GM20000 (cell line): Measurements from ENCODE around the gene DUSP8.

Source experiments
- DNase-seq: peaks from one replicate; pipeline ENCODE4 v3.0.0; 2012; ENCODE audit warnings: low spot score
- TF ChIP-seq, protein P1 (sequence below): IDR thresholded peaks from 2 replicates; pipeline ENCODE4 v1.5.1; 2012; ENCODE audit warnings: mild to moderate bottlenecking, control low read depth; ENCODE audit errors: extremely low read depth, missing control alignments

DUSP8 gene

DNA sequence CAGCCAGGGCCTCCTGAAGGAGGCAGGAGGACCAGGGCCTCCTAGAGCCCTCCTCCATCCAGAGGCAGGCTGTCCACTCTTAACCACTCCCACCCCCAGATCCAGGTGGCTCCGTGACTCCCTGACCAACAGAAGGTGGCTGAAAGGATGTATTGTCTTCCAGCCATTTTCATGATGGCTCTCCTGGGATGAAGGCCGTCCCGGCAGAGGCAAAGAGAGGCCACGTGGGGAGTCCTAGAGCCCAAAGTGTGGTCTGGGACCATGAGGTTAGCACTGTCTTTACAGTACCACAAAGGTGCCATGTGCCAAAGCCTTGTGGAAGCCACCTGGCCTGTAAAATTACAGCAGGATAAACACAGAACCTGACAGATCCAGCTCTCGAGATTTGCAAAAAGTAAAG is 42.3 kb downstream of the DUSP8 start:
- no peak for DNase-seq
- TF ChIP-seq, protein P1, sequence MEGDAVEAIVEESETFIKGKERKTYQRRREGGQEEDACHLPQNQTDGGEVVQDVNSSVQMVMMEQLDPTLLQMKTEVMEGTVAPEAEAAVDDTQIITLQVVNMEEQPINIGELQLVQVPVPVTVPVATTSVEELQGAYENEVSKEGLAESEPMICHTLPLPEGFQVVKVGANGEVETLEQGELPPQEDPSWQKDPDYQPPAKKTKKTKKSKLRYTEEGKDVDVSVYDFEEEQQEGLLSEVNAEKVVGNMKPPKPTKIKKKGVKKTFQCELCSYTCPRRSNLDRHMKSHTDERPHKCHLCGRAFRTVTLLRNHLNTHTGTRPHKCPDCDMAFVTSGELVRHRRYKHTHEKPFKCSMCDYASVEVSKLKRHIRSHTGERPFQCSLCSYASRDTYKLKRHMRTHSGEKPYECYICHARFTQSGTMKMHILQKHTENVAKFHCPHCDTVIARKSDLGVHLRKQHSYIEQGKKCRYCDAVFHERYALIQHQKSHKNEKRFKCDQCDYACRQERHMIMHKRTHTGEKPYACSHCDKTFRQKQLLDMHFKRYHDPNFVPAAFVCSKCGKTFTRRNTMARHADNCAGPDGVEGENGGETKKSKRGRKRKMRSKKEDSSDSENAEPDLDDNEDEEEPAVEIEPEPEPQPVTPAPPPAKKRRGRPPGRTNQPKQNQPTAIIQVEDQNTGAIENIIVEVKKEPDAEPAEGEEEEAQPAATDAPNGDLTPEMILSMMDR, result no peak

DNA sequence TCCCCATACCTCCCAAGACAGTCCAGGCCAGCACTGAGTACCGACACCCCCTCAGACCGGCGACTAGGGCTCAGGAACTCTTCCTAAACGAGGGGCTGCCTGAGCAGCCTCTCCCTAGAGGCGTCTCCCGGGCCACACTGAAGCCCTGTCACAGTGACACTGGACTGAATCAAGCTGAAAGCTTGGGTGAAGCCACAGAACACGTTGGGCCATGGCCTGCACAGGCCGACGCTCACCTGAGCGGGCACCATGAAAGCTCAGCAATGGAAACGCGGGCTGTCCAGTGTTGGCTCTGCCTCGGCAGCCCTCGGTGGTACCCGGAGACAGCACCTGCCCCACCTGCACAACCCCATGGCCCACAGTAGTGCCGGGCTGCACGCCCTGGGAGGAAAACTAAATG is 42.8 kb downstream of the DUSP8 start:
- DNase-seq, result no peak
- TF ChIP-seq, protein P1, result no peak

DNA sequence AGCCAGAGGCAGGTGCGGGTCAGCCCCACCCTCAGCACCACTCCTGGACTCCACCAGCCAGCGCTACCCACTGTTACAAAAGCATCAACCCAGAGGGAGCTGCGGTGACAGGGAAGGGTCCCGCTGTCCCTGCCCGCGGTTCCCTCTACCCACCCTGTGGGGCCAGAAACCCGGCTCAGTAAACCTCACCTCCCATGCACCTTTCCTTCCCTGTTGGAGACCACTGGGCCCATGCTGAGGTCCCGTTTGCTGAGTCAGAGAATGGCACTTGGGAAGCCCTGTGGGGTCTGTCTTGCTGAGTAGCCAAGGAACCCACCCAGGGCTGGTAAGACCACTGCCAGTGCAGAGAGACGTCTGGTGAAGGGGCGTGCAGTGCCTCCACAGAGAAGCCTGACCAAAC is 43.4 kb downstream of the DUSP8 start:
- TF ChIP-seq, protein P1, result no peak
- no peak for DNase-seq

DNA sequence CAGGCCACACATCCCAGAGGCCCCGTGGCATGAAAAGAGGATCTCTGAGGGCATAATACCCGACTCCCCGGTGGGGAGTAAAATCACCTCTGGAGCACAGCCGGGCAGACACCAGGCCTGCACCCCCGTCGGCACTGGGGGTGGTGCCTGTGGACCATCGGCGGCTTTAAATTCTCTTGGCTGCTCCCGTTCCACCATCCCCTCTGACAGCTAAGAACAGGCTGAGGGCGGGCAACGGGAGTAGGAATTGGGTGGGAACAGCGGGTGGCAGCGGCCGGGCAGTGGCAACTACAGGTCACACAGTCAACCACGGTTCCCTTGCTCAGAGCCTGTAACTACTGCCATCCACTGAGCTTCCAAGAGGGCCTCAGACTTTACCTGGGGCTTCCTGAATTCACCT is 45.3 kb downstream of the DUSP8 start:
- TF ChIP-seq, protein P1, result no peak
- no peak for DNase-seq

DNA sequence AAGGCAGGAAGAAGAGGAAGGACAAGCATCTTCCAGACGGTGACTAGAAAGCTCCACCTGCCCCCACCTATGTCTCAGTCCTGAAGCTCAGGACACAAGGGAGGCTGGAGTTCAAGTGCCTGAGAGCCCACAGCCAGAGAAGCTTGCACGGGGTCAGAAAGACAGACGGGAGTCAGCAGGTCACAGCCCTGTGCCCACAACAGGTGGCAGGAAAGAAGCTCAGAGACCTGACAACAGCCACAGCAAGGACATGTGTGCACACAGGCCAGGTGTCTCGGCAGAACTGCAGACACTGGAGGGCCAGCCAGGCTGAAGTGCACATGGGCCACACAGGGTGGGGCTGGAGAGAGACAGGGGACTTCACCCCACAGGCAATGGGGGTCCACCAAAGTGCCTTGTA is 48.3 kb downstream of the DUSP8 start:
- no peak for DNase-seq
- TF ChIP-seq, protein P1, result no peak

DNA sequence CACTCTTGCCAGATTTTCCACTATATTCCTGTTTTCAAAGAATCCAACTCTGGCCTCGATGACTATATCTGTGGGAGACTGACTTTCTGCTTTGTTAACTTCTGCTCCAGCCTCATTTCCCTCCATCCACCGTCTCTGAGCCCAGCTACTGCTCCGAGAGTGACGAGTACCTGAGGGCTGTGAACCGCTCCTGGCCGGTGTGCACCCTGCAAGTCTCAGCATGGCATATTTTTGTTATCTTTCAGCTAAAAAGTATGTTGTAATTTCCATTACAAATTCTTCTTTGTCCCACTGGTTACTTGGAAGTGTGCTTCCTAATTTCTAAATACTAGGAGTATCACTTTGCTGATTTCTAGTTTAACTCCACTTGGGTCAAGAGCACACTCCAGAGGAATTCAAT is 49.0 kb downstream of the DUSP8 start:
- TF ChIP-seq, protein P1, result no peak
- no peak for DNase-seq

DNA sequence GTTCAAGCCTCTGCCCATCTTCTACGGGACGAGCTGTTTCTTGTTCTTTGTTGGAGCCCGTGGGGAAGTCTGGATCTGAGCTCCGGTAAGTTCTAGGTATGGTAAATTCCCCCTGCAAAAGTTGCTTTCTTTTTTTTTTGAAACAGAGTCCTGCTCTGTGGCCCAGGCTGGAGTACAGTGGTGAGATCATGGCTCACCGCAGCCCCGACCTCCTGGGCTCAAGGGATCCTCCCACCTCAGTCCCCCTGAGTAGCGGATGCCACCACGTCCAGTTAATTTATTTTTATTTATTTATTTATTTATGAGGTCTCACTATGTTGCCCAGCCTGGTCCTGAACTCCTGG is 50.0 kb downstream of the DUSP8 start:
- TF ChIP-seq, protein P1, result no peak
- no peak for DNase-seq
